ENCODE data around the gene DHRS11.

Gene DHRS11

GRCh38 chr17:36594626-36595401 lies 3.1 kb downstream of the DHRS11 start:
- Histone ChIP-seq H3K27me3 (ENCODE audit: low read depth, low read length) (no peaks in the 10 kb centered on the region), H3K9me3 (ENCODE audit: control insufficient read depth in 1 of 2, low read length in 2 of 2) (no peaks in the 10 kb centered on the region), H3K36me3 (ENCODE audit: control insufficient read depth in 1 of 2, insufficient read depth in 2 of 2, low read length in 2 of 2) (peaks cover 0 to 3% of the 10 kb centered on the region in 2 donors), H3K4me1 (ENCODE audit: control insufficient read depth in 1 of 2, insufficient read depth in 2 of 2, low read length in 2 of 2) (peaks cover 8 to 13% of the 10 kb centered on the region in 2 donors), H3K27ac (ENCODE audit: low read length) (no peak overlapping the region), H3K4me3 (ENCODE audit: low read depth in 1 of 2, low read length in 2 of 2) (no peak overlapping the region)

- Histone ChIP-seq H3K4me3 (ENCODE audit: low read depth in 1 of 2, low read length in 2 of 2) (no peak overlapping the region), H3K27ac (ENCODE audit: low read length) (no peak overlapping the region), H3K27me3 (ENCODE audit: low read depth, low read length) (no peaks in the 10 kb centered on the region), H3K4me1 (ENCODE audit: control insufficient read depth in 1 of 2, insufficient read depth in 2 of 2, low read length in 2 of 2) (peaks cover 3 to 17% of the 10 kb centered on the region in 2 donors), H3K9me3 (ENCODE audit: control insufficient read depth in 1 of 2, low read length in 2 of 2) (no peaks in the 10 kb centered on the region), H3K36me3 (ENCODE audit: control insufficient read depth in 1 of 2, insufficient read depth in 2 of 2, low read length in 2 of 2) (no peaks in the 10 kb centered on the region)
Measured at GRCh38 chr17:36597226-36597625, 5.5 kb downstream of the DHRS11 start.

- no peak overlapping the region for H3K27ac ChIP-seq (ENCODE audit: low read length)
- peaks cover 9 to 16% of the 10 kb centered on the region in 2 donors for H3K4me1 ChIP-seq (ENCODE audit: control insufficient read depth in 1 of 2, insufficient read depth in 2 of 2, low read length in 2 of 2)
- no peak overlapping the region for H3K4me3 ChIP-seq (ENCODE audit: low read depth in 1 of 2, low read length in 2 of 2)
- H3K27me3 ChIP-seq (ENCODE audit: low read depth, low read length) = no peaks in the 10 kb centered on the region
- no peaks in the 10 kb centered on the region for H3K36me3 ChIP-seq (ENCODE audit: control insufficient read depth in 1 of 2, insufficient read depth in 2 of 2, low read length in 2 of 2)
- no peaks in the 10 kb centered on the region for H3K9me3 ChIP-seq (ENCODE audit: control insufficient read depth in 1 of 2, low read length in 2 of 2)
Measured at GRCh38 chr17:36597866-36598777, 6.4 kb downstream of the DHRS11 start.

- H3K36me3 ChIP-seq (ENCODE audit: control insufficient read depth in 1 of 2, insufficient read depth in 2 of 2, low read length in 2 of 2) = no peaks in the 10 kb centered on the region
Measured at GRCh38 chr17:36598951-36599401, 7.3 kb downstream of the DHRS11 start.

GRCh38 chr17:36599546-36600250 lies 8.0 kb downstream of the DHRS11 start:
- Histone ChIP-seq H3K9me3 (ENCODE audit: control insufficient read depth in 1 of 2, low read length in 2 of 2) (no peaks in the 10 kb centered on the region), H3K4me1 (ENCODE audit: control insufficient read depth in 1 of 2, insufficient read depth in 2 of 2, low read length in 2 of 2) (peaks cover 7 to 12% of the 10 kb centered on the region in 2 donors), H3K4me3 (ENCODE audit: low read depth in 1 of 2, low read length in 2 of 2) (no peak overlapping the region), H3K36me3 (ENCODE audit: control insufficient read depth in 1 of 2, insufficient read depth in 2 of 2, low read length in 2 of 2) (no peaks in the 10 kb centered on the region), H3K27ac (ENCODE audit: low read length) (peak overlapping the region; percentile 23), H3K27me3 (ENCODE audit: low read depth, low read length) (no peaks in the 10 kb centered on the region)

More at GRCh38 chr17:36598951-36599401, 7.3 kb downstream of the DHRS11 start:
- H3K4me1 ChIP-seq (ENCODE audit: control insufficient read depth in 1 of 2, insufficient read depth in 2 of 2, low read length in 2 of 2) = peaks cover 7 to 12% of the 10 kb centered on the region in 2 donors
- H3K27ac ChIP-seq (ENCODE audit: low read length) = no peak overlapping the region
- no peaks in the 10 kb centered on the region for H3K27me3 ChIP-seq (ENCODE audit: low read depth, low read length)
- no peak overlapping the region for H3K4me3 ChIP-seq (ENCODE audit: low read depth in 1 of 2, low read length in 2 of 2)
- H3K9me3 ChIP-seq (ENCODE audit: control insufficient read depth in 1 of 2, low read length in 2 of 2) = no peaks in the 10 kb centered on the region

GRCh38 chr17:36600465-36600864 lies 8.8 kb downstream of the DHRS11 start:
- H3K4me3 ChIP-seq (ENCODE audit: low read depth in 1 of 2, low read length in 2 of 2) = peak overlapping the region; percentile 68 to 98
- H3K27ac ChIP-seq (ENCODE audit: low read length) = peak overlapping the region; percentile 4
- no peaks in the 10 kb centered on the region for H3K36me3 ChIP-seq (ENCODE audit: control insufficient read depth in 1 of 2, insufficient read depth in 2 of 2, low read length in 2 of 2)
- no peaks in the 10 kb centered on the region for H3K9me3 ChIP-seq (ENCODE audit: control insufficient read depth in 1 of 2, low read length in 2 of 2)
- H3K4me1 ChIP-seq (ENCODE audit: control insufficient read depth in 1 of 2, insufficient read depth in 2 of 2, low read length in 2 of 2) = peaks cover 7 to 12% of the 10 kb centered on the region in 2 donors
- H3K27me3 ChIP-seq (ENCODE audit: low read depth, low read length) = no peaks in the 10 kb centered on the region

- H3K36me3 ChIP-seq (ENCODE audit: control insufficient read depth in 1 of 2, insufficient read depth in 2 of 2, low read length in 2 of 2) = no peaks in the 10 kb centered on the region
- H3K27ac ChIP-seq (ENCODE audit: low read length) = peak overlapping the region; percentile 4
- H3K27me3 ChIP-seq (ENCODE audit: low read depth, low read length) = no peaks in the 10 kb centered on the region
- peak overlapping the region; percentile 68 to 98 for H3K4me3 ChIP-seq (ENCODE audit: low read depth in 1 of 2, low read length in 2 of 2)
- peaks cover 7 to 12% of the 10 kb centered on the region in 2 donors for H3K4me1 ChIP-seq (ENCODE audit: control insufficient read depth in 1 of 2, insufficient read depth in 2 of 2, low read length in 2 of 2)
- H3K9me3 ChIP-seq (ENCODE audit: control insufficient read depth in 1 of 2, low read length in 2 of 2) = no peaks in the 10 kb centered on the region
Measured at GRCh38 chr17:36600936-36601302, 9.2 kb downstream of the DHRS11 start.

- Histone ChIP-seq H3K4me3 (ENCODE audit: low read depth in 1 of 2, low read length in 2 of 2) (peak within 1 kb of the TSS; percentile 68 to 98), H3K9me3 (ENCODE audit: control insufficient read depth in 1 of 2, low read length in 2 of 2) (no peaks in the 10 kb centered on the region), H3K27me3 (ENCODE audit: low read depth, low read length) (no peaks in the 10 kb centered on the region), H3K4me1 (ENCODE audit: control insufficient read depth in 1 of 2, insufficient read depth in 2 of 2, low read length in 2 of 2) (peaks cover 7 to 12% of the 10 kb centered on the region in 2 donors), H3K36me3 (ENCODE audit: control insufficient read depth in 1 of 2, insufficient read depth in 2 of 2, low read length in 2 of 2) (no peaks in the 10 kb centered on the region), H3K27ac (ENCODE audit: low read length) (peak within 1 kb of the TSS; percentile 16)
Measured at GRCh38 chr17:36601303-36602029, 9.8 kb downstream of the DHRS11 start, which contains the start of gene MRM1. Gene MRM1, plus strand, starts transcription at chr17:36601583. Its CDS starts 228 bp downstream, at chr17:36601811.

GRCh38 chr17:36602030-36602748 lies 10.5 kb downstream of the DHRS11 start:
- peak overlapping the region; percentile 68 to 98 for H3K4me3 ChIP-seq (ENCODE audit: low read depth in 1 of 2, low read length in 2 of 2)
- H3K9me3 ChIP-seq (ENCODE audit: control insufficient read depth in 1 of 2, low read length in 2 of 2) = no peaks in the 10 kb centered on the region
- peaks cover 7 to 12% of the 10 kb centered on the region in 2 donors for H3K4me1 ChIP-seq (ENCODE audit: control insufficient read depth in 1 of 2, insufficient read depth in 2 of 2, low read length in 2 of 2)
- H3K27ac ChIP-seq (ENCODE audit: low read length) = peak overlapping the region; percentile 16
- no peaks in the 10 kb centered on the region for H3K27me3 ChIP-seq (ENCODE audit: low read depth, low read length)
- no peaks in the 10 kb centered on the region for H3K36me3 ChIP-seq (ENCODE audit: control insufficient read depth in 1 of 2, insufficient read depth in 2 of 2, low read length in 2 of 2)

- peak overlapping the region; percentile 68 to 98 for H3K4me3 ChIP-seq (ENCODE audit: low read depth in 1 of 2, low read length in 2 of 2)
- no peak overlapping the region for H3K27ac ChIP-seq (ENCODE audit: low read length)
- H3K9me3 ChIP-seq (ENCODE audit: control insufficient read depth in 1 of 2, low read length in 2 of 2) = no peaks in the 10 kb centered on the region
- H3K27me3 ChIP-seq (ENCODE audit: low read depth, low read length) = no peaks in the 10 kb centered on the region
- H3K36me3 ChIP-seq (ENCODE audit: control insufficient read depth in 1 of 2, insufficient read depth in 2 of 2, low read length in 2 of 2) = no peaks in the 10 kb centered on the region
- peaks cover 7 to 12% of the 10 kb centered on the region in 2 donors for H3K4me1 ChIP-seq (ENCODE audit: control insufficient read depth in 1 of 2, insufficient read depth in 2 of 2, low read length in 2 of 2)
Measured at GRCh38 chr17:36602924-36603384, 11.3 kb downstream of the DHRS11 start.

Data from muscle layer of duodenum (tissue), 2 donors.